Activated CD4-positive, alpha-beta memory T cell treated with anti-CD3 and anti-CD28 coated beads, Interleukin-2, amount 10 ng/mL, durations not matched to agents 7 days and 5 days (primary cell): ENCODE data around the gene ATF4. TPM values are rescaled to one million over a fixed set of nuclear protein-coding genes. Genes with fewer than 3 reads are reported as not detected.

Experiments used
- CTCF ChIA-PET: fragments of 350-600 bp; sonication (Branson Sonifier 250); formaldehyde crosslinking; loops from one replicate; lab custom pipeline; 2021; ENCODE audit warnings: antibody characterized with exemption, inconsistent platforms; lab: Charles Lee
- POLR2A ChIA-PET: fragments of 350-600 bp; sonication (Branson Sonifier 250); formaldehyde crosslinking; loops from one replicate; lab custom pipeline; 2021; ENCODE audit warnings: antibody characterized with exemption; lab: Charles Lee
- DNase-seq: peaks from one replicate; pipeline ENCODE4 v3.0.0-alpha.2; 2020
- H3K27ac Mint-ChIP-seq: one replicate; pipeline ENCODE4 v1.8.0; 2021; ENCODE audit warnings: mild to moderate bottlenecking, mixed read lengths
- H3K27me3 Mint-ChIP-seq: one replicate; pipeline ENCODE4 v1.8.0; 2021; ENCODE audit warnings: mixed read lengths
- H3K36me3 Mint-ChIP-seq: one replicate; pipeline ENCODE4 v1.8.0; 2021; ENCODE audit warnings: low read depth, mixed read lengths
- H3K4me1 Mint-ChIP-seq: one replicate; pipeline ENCODE4 v1.8.0; 2021; ENCODE audit warnings: mixed read lengths
- H3K4me3 Mint-ChIP-seq: one replicate; pipeline ENCODE4 v1.8.0; 2021; ENCODE audit warnings: mild to moderate bottlenecking, mixed read lengths
- H3K9me3 Mint-ChIP-seq: one replicate; pipeline ENCODE4 v1.8.0; 2021; ENCODE audit warnings: mixed read lengths
- total RNA-seq, 2 experiments: library from RNA; stranded (reverse); gene quantifications; one replicate each; pipeline ENCODE4 v1.2.3, GENCODE V29; 2021

The ATF4 gene
- total RNA-seq, 2 experiments from 2014 or later, result 456 to 460 TPM

GRCh38 chr22:39492186-39492585, 28.2 kb upstream of the ATF4 start:
- POLR2A ChIA-PET, result interaction anchor here (0.6 to 4.1 kb wide), 4 partner anchors 10 to 80 kb away, joined by 3 to 42 read pairs (median 10); partner anchors contain the start of genes ATF4 and MIEF1
- Mint-ChIP-seq H3K9me3 (no peaks in the 10 kb centered on the region), H3K27ac (no peak overlapping the region), H3K4me3 (no peak overlapping the region), H3K4me1 (peaks cover 14% of the 10 kb centered on the region), H3K36me3 (no peaks in the 10 kb centered on the region), H3K27me3 (peaks cover 2% of the 10 kb centered on the region)
- no peak for DNase-seq
- CTCF ChIA-PET, result interaction anchor here (0.8 to 10.1 kb wide), 3 partner anchors 10 to 532 kb away, joined by 3 to 210 read pairs (median 10); partner anchors contain the start of genes MIEF1 and RPS19BP1

DNA sequence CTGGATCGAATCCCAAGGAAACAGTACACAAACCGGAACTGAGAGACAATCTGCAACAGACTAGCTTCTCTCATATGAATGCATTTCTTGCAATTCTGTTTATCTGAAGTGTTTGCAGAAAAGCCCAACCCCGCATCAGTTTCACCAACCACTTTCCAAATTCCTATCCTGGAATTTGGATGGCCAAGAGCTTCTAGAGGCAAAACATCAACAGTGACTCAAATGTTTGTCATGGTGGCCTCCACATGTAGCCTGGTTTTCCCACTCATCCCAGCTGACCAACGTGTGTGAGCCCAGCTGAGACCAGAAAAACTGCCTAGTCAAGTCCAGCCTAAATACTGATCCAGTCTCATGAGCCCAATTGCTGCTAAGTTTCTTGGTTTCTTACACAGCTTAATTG, 26.6 kb upstream of the ATF4 start:
- POLR2A ChIA-PET, result interaction anchor here (0.7 to 2.9 kb wide), 7 partner anchors 9 to 531 kb away, joined by 3 to 23 read pairs (median 4); partner anchors contain the start of genes ATF4, RPS19BP1 and TAB1

GRCh38 chr22:39494471-39495120, 25.8 kb upstream of the ATF4 start:
- DNase-seq, result no peak
- Mint-ChIP-seq H3K27me3 (peaks cover 11% of the 10 kb centered on the region), H3K9me3 (no peaks in the 10 kb centered on the region), H3K27ac (no peak overlapping the region), H3K4me3 (no peak overlapping the region), H3K4me1 (peaks cover 14% of the 10 kb centered on the region), H3K36me3 (no peaks in the 10 kb centered on the region)
- POLR2A ChIA-PET, result interaction anchor here (1.0 to 2.9 kb wide), 6 partner anchors 9 to 530 kb away, joined by 3 to 23 read pairs (median 6); partner anchors contain the start of genes ATF4 and TAB1
- CTCF ChIA-PET, result interaction anchor here (0.9 to 10.1 kb wide), 14 partner anchors 7 to 853 kb away, joined by 3 to 210 read pairs (median 6); partner anchors contain the start of genes ATF4, MIEF1, RPS19BP1 and TAB1

More for the DNA sequence above, 26.6 kb upstream of the ATF4 start:
- Mint-ChIP-seq H3K4me1 (peaks cover 14% of the 10 kb centered on the region), H3K27me3 (peaks cover 6% of the 10 kb centered on the region), H3K27ac (no peak overlapping the region), H3K36me3 (no peaks in the 10 kb centered on the region), H3K4me3 (no peak overlapping the region), H3K9me3 (no peaks in the 10 kb centered on the region)
- CTCF ChIA-PET, result interaction anchor here (0.6 to 10.1 kb wide), 14 partner anchors 8 to 854 kb away, joined by 3 to 210 read pairs (median 6); partner anchors contain the start of genes ATF4, MIEF1, RPS19BP1 and TAB1
- DNase-seq, result no peak

- H3K27ac Mint-ChIP-seq, result no peak overlapping the region
- DNase-seq, result peak; percentile 63
- POLR2A ChIA-PET, result interaction anchor here (0.6 to 3.6 kb wide), 9 partner anchors 20 to 177 kb away, joined by 3 to 24 read pairs (median 4); partner anchors contain the start of genes ATF4, RPL3, RPS19BP1 and TAB1
- H3K4me1 Mint-ChIP-seq, result peaks cover 8% of the 10 kb centered on the region
- CTCF ChIA-PET, result interaction anchor here (0.6 to 10.1 kb wide), 20 partner anchors 9 to 1140 kb away, joined by 3 to 210 read pairs (median 4); partner anchors contain the start of genes ATF4 and RPS19BP1
- H3K9me3 Mint-ChIP-seq, result no peaks in the 10 kb centered on the region
- peaks cover 12% of the 10 kb centered on the region for H3K27me3 Mint-ChIP-seq
- no peaks in the 10 kb centered on the region for H3K36me3 Mint-ChIP-seq
- H3K4me3 Mint-ChIP-seq, result no peak overlapping the region
Observed at GRCh38 chr22:39496131-39496838, 24.1 kb upstream of the ATF4 start.

- Mint-ChIP-seq H3K9me3 (no peaks in the 10 kb centered on the region), H3K27me3 (peaks cover 12% of the 10 kb centered on the region), H3K4me1 (peaks cover 18% of the 10 kb centered on the region), H3K36me3 (peaks cover 3% of the 10 kb centered on the region), H3K4me3 (no peak overlapping the region), H3K27ac (no peak overlapping the region)
- ChIA-PET CTCF (interaction anchor here (0.7 to 10.1 kb wide), 7 partner anchors 14 to 543 kb away, joined by 3 to 210 read pairs (median 5); partner anchors contain the start of gene RPS19BP1), POLR2A (interaction anchor here (1.1 to 3.6 kb wide), 4 partner anchors 19 to 547 kb away, joined by 3 to 24 read pairs (median 12); partner anchors contain the start of gene ATF4)
- DNase-seq, result no peak
Observed at GRCh38 chr22:39497429-39497828, 22.9 kb upstream of the ATF4 start.

GRCh38 chr22:39498368-39498767, 22.0 kb upstream of the ATF4 start:
- H3K4me1 Mint-ChIP-seq, result peaks cover 21% of the 10 kb centered on the region
- CTCF ChIA-PET, result interaction anchor here (0.9 to 10.1 kb wide), 4 partner anchors 9 to 542 kb away, joined by 3 to 210 read pairs (median 15); partner anchors contain the start of gene RPS19BP1
- H3K9me3 Mint-ChIP-seq, result no peaks in the 10 kb centered on the region
- H3K36me3 Mint-ChIP-seq, result peaks cover 3% of the 10 kb centered on the region
- POLR2A ChIA-PET, result interaction anchor here (0.9 to 3.6 kb wide), 3 partner anchors 22 to 546 kb away, joined by 3 to 24 read pairs (median 4); partner anchors contain the start of gene ATF4
- H3K27ac Mint-ChIP-seq, result no peak overlapping the region
- peaks cover 12% of the 10 kb centered on the region for H3K27me3 Mint-ChIP-seq
- H3K4me3 Mint-ChIP-seq, result no peak overlapping the region
- DNase-seq, result no peak

- POLR2A ChIA-PET, result interaction anchor here (0.9 to 3.6 kb wide), 2 partner anchors 22 to 31 kb away, joined by 4 to 24 read pairs; partner anchors contain the start of gene ATF4
- no peak overlapping the region for H3K4me3 Mint-ChIP-seq
- peaks cover 8% of the 10 kb centered on the region for H3K36me3 Mint-ChIP-seq
- no peak for DNase-seq
- peaks cover 10% of the 10 kb centered on the region for H3K27me3 Mint-ChIP-seq
- peaks cover 23% of the 10 kb centered on the region for H3K4me1 Mint-ChIP-seq
- H3K9me3 Mint-ChIP-seq, result no peaks in the 10 kb centered on the region
- no peak overlapping the region for H3K27ac Mint-ChIP-seq
- CTCF ChIA-PET, result interaction anchor here (10.1 kb wide), 1 partner anchor 30 kb away, joined by 210 read pairs; the partner anchor contains the start of gene RPS19BP1
Observed at GRCh38 chr22:39498802-39499201, 21.6 kb upstream of the ATF4 start.

DNA sequence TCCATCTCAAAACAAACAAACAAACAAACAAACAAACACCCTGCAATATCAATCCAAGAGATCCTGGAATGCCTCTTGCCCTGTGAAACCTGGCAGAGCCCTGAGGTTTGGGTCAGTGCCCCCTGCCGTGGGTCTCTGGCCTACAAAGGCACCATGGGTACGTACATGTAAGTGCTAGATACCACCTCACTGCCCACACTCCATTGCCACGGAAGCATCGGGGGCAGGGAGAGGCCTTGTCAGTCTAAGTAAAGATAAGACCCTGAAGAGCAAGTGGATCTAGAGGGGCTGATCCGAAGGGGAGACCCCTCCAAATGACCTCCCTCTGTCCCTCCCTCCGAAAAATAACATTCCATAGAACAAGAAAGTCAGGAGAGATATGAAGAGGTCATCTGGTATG, 20.3 kb upstream of the ATF4 start:
- H3K36me3 Mint-ChIP-seq, result peaks cover 17% of the 10 kb centered on the region
- H3K4me3 Mint-ChIP-seq, result no peak overlapping the region
- peaks cover 10% of the 10 kb centered on the region for H3K27me3 Mint-ChIP-seq
- no peak for DNase-seq
- POLR2A ChIA-PET, result no interaction called here
- H3K27ac Mint-ChIP-seq, result no peak overlapping the region
- CTCF ChIA-PET, result interaction anchor here (0.6 kb wide), 1 partner anchor 20 kb away, joined by 6 read pairs; no protein-coding TSS in a partner anchor
- peaks cover 26% of the 10 kb centered on the region for H3K4me1 Mint-ChIP-seq
- no peaks in the 10 kb centered on the region for H3K9me3 Mint-ChIP-seq

- Mint-ChIP-seq H3K4me3 (peak overlapping the region; percentile 91), H3K27me3 (peaks cover 10% of the 10 kb centered on the region), H3K9me3 (no peaks in the 10 kb centered on the region), H3K4me1 (peaks cover 39% of the 10 kb centered on the region), H3K27ac (peak overlapping the region; percentile 92), H3K36me3 (peaks cover 31% of the 10 kb centered on the region)
- CTCF ChIA-PET, result interaction anchor here (0.7 to 5.2 kb wide), 9 partner anchors 8 to 103 kb away, joined by 3 to 45 read pairs (median 7); partner anchors contain the start of genes ATF4, RPS19BP1 and TAB1
- POLR2A ChIA-PET, result interaction anchor here (0.6 to 8.4 kb wide), 9 partner anchors 11 to 542 kb away, joined by 4 to 124 read pairs (median 7); partner anchors contain the start of gene ATF4
- DNase-seq, result no peak
Observed at GRCh38 chr22:39501644-39502108, 18.7 kb upstream of the ATF4 start.

DNA sequence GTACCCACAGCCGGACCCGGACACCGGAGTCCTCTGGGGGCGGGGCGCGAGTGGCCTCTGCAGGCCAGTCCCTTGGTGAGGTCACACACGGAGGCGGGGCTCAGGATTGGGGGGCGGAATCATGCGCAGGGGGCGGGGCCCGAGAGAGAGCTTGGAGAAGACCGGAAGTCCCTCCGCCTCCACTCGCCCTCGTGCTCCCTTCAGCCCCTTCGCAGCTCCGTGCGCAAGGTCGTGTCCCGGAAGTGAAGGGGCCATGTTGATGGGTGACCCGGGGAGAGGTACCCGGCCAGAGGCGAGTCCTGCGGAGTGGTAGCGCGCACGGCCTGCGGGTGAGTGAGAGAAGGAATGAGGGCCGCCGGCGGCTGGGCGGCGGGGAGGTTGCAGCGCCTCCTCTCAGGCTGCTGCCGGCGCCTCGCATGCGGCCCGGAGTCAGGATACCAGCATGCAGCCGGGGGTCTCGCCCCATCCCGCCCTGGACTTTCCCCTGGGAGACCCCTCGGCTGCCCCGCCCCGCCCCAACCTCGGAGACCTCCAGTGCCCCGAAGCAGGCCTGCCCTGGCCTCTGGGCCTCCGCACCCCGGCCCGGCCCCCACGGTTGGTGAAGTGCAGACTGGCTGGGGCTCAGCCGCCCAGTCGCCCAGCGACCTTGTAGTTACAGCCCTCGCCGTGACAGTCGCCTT, 18.1 kb upstream of the ATF4 start, which contains the start of gene MIEF1:
TSS of gene MIEF1 (plus strand) at position 182 of the 680 bp plus-strand sequence. CDS start 9,005 bp downstream, outside the sequence.
- peaks cover 10% of the 10 kb centered on the region for H3K27me3 Mint-ChIP-seq
- H3K27ac Mint-ChIP-seq, result peak within 1 kb of the TSS; percentile 92
- ChIA-PET CTCF (interaction anchor here (0.7 to 5.2 kb wide), 10 partner anchors 8 to 103 kb away, joined by 3 to 45 read pairs (median 6); partner anchors contain the start of genes ATF4, RPS19BP1 and TAB1), POLR2A (interaction anchor here (0.6 to 8.4 kb wide), 12 partner anchors 8 to 542 kb away, joined by 3 to 124 read pairs (median 6); partner anchors contain the start of gene ATF4)
- H3K4me3 Mint-ChIP-seq, result peak within 1 kb of the TSS; percentile 91
- H3K36me3 Mint-ChIP-seq, result peaks cover 36% of the 10 kb centered on the region
- H3K9me3 Mint-ChIP-seq, result no peaks in the 10 kb centered on the region
- H3K4me1 Mint-ChIP-seq, result peaks cover 41% of the 10 kb centered on the region
- peak; percentile 94 for DNase-seq

DNA sequence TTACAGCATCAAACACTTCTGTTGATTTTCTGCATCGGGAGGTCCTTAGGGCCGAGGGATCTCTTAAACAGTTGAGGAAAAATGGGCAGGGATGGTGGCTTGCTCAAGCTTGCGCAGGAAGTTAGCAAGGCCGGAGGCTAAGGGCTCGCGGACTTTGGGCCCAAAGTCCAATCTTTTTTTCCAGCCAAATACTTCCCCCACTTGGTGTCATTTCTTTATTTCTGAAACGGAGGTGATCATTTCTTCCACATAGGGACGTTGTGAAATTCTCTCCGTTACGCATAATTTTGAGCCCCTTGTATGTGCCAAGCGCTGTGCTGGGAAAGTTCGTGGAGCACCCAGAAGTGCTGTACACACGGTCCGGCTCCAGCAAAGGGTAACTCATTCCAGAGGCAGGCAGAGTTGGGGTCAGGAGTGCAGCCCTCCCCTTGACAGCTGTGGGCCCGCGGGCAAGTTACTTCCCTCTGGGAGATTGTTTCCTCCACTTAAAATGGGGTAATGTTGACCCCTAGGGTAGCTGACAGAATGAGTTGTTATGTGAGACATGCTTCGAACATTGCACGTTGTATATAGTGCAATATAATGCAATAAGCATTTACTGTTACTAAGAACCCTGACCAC, 17.5 kb upstream of the ATF4 start:
- H3K27me3 Mint-ChIP-seq, result peaks cover 10% of the 10 kb centered on the region
- peaks cover 41% of the 10 kb centered on the region for H3K4me1 Mint-ChIP-seq

More for the DNA sequence above, 17.5 kb upstream of the ATF4 start:
- no peaks in the 10 kb centered on the region for H3K9me3 Mint-ChIP-seq
- CTCF ChIA-PET, result interaction anchor here (1.1 to 5.2 kb wide), 7 partner anchors 9 to 104 kb away, joined by 4 to 45 read pairs (median 10); partner anchors contain the start of genes ATF4, RPS19BP1 and TAB1
- peaks cover 36% of the 10 kb centered on the region for H3K36me3 Mint-ChIP-seq
- peak overlapping the region; percentile 91 for H3K4me3 Mint-ChIP-seq
- peak overlapping the region; percentile 67 for H3K27ac Mint-ChIP-seq
- no peak for DNase-seq
- POLR2A ChIA-PET, result interaction anchor here (1.2 to 8.4 kb wide), 8 partner anchors 9 to 541 kb away, joined by 3 to 124 read pairs (median 10); partner anchors contain the start of gene ATF4
